HepG2 (cell line): ENCODE measurements around the gene FBXW5. TPM values are rescaled to one million over a fixed set of nuclear protein-coding genes. Genes with fewer than 3 reads are reported as not detected.

Experiments used
- AGO2 ChIP-seq: fragments of 200-400 bp; formaldehyde crosslinking; optimal IDR thresholded peaks from 2 replicates; pipeline ENCODE3; 2017; ENCODE audit warnings: mild to moderate bottlenecking, low read depth, low read length, moderate library complexity
- BHLHE40 ChIP-seq: IDR thresholded peaks from 2 replicates; pipeline ENCODE4 v1.6.1; 2011; ENCODE audit warnings: low read length, improper control_type of control experiment
- CC2D1A ChIP-seq: sonication (generic); formaldehyde crosslinking; IDR thresholded peaks from 2 replicates; pipeline ENCODE4 v1.8.1; 2023; ENCODE audit warnings: mild to moderate bottlenecking, missing genetic modification reagents
- CREBL2 ChIP-seq: sonication (generic); formaldehyde crosslinking; IDR thresholded peaks from 2 replicates; pipeline ENCODE4 v1.8.1; 2023; ENCODE audit warnings: missing genetic modification reagents, mild to moderate bottlenecking, borderline replicate concordance
- CTCF ChIP-seq: sonication (generic); formaldehyde crosslinking; IDR thresholded peaks from 2 replicates; pipeline ENCODE4 v1.5.0; 2020; ENCODE audit warnings: mild to moderate bottlenecking, missing genetic modification reagents, moderate library complexity
- FOXA3 ChIP-seq: IDR thresholded peaks from 2 replicates; pipeline ENCODE4 v1.6.1; 2016; ENCODE audit warnings: missing genetic modification reagents, missing compliant biosample characterization
- GLI4 ChIP-seq: sonication (generic); formaldehyde crosslinking; IDR thresholded peaks from 2 replicates; pipeline ENCODE4 v1.5.1; 2020; ENCODE audit warnings: missing genetic modification reagents, mild to moderate bottlenecking, moderate library complexity, borderline replicate concordance
- GPBP1L1 ChIP-seq: sonication (generic); formaldehyde crosslinking; IDR thresholded peaks from 2 replicates; pipeline ENCODE4 v1.5.0; 2020; ENCODE audit warnings: mild to moderate bottlenecking, missing genetic modification reagents
- HMG20A ChIP-seq: IDR thresholded peaks from 2 replicates; pipeline ENCODE4 v1.6.1; 2016; ENCODE audit warnings: borderline replicate concordance
- JUN ChIP-seq: sonication (generic); formaldehyde crosslinking; IDR thresholded peaks from 2 replicates; pipeline ENCODE4 v1.4.0; 2020; ENCODE audit warnings: mild to moderate bottlenecking, missing genetic modification reagents
- MAFK ChIP-seq, 2 experiments: IDR thresholded peaks in 1 of 2; conservative IDR thresholded peaks in 1 of 2; 2 replicates each; pipeline ENCODE4 v1.6.1; 2011; ENCODE audit warnings: improper control_type of control experiment in 2 of 2, low read length in 2 of 2
- MEIS1 ChIP-seq: sonication (generic); formaldehyde crosslinking; IDR thresholded peaks from 2 replicates; pipeline ENCODE4 v1.9.0; 2021; ENCODE audit warnings: mild to moderate bottlenecking, missing genetic modification reagents, moderate library complexity, borderline replicate concordance
- MXD4 ChIP-seq: IDR thresholded peaks from 2 replicates; pipeline ENCODE4 v1.6.1; 2016; ENCODE audit warnings: mild to moderate bottlenecking, missing biosample characterization, missing genetic modification reagents
- NCOR1 ChIP-seq: fragments of 200-600 bp; sonication (generic); IDR thresholded peaks from 2 replicates; pipeline ENCODE4 v1.7.0; 2017; ENCODE audit warnings: antibody characterized with exemption, low read length, borderline replicate concordance
- ZBTB38 ChIP-seq: sonication (generic); formaldehyde crosslinking; IDR thresholded peaks from 2 replicates; pipeline ENCODE4 v1.5.1; 2020; ENCODE audit warnings: mild to moderate bottlenecking, missing genetic modification reagents
- ZNF468 ChIP-seq: sonication (generic); formaldehyde crosslinking; IDR thresholded peaks from 2 replicates; pipeline ENCODE4 v1.8.0; 2022; ENCODE audit warnings: mild to moderate bottlenecking, moderate library complexity, missing genetic modification reagents
- ZNF687 ChIP-seq: sonication (generic); formaldehyde crosslinking; IDR thresholded peaks from 2 replicates; pipeline ENCODE4 v1.5.1; 2020; ENCODE audit warnings: mild to moderate bottlenecking, missing genetic modification reagents, moderate library complexity
- ZNF704 ChIP-seq: sonication (generic); formaldehyde crosslinking; IDR thresholded peaks from 2 replicates; pipeline ENCODE4 v1.8.1; 2023; ENCODE audit warnings: mild to moderate bottlenecking, inconsistent platforms, moderate library complexity, missing genetic modification reagents, borderline replicate concordance
- ZNF768 ChIP-seq: sonication (generic); formaldehyde crosslinking; IDR thresholded peaks from 2 replicates; pipeline ENCODE4 v1.4.0; 2020; ENCODE audit warnings: missing genetic modification reagents
- polyA plus RNA-seq, 8 experiments: library from polyadenylated mRNA; depleted of rRNA in 3 of 8; stranded (reverse) in 7 of 8; unstranded in 1 of 8; fragments of >200 nt; fragmentation: Illumina TruSeq in 4 of 8; extraction: Trizol in 4 of 8; gene quantifications; 2 replicates each; pipeline versions ENCODE4 v1.2.1 to v1.2.3, GENCODE V29; 2011 to 2016; ENCODE audit warnings: low read depth in 4 of 8, missing spikeins in 1 of 8, mixed read lengths in 1 of 8; ENCODE audit not compliant: insufficient read depth in 1 of 8
- total RNA-seq, 5 experiments: library from RNA; depleted of rRNA; stranded (reverse); fragments of >200 nt; fragmentation: Illumina TruSeq; extraction: Trizol; gene quantifications; 2 replicates each; pipeline ENCODE4 v1.2.3, GENCODE V29; 2016; ENCODE audit warnings: low read depth in 1 of 5

The FBXW5 gene
- total and polyA plus RNA-seq, 2 of the 13 experiments (the other 11 are each of a cell fraction or from before 2014, with no cell fraction given): 52.0 to 60.4 TPM

GRCh38 chr9:136925414-136926153 lies 19.0 kb downstream of the FBXW5 start (continued):
- peak; percentile 34; the same call in 1 of the 2 replicates for TF ChIP-seq CTCF (CRISPR knock-in tag)
- no peak for TF ChIP-seq ZNF704 (CRISPR knock-in tag)
- no peak for TF ChIP-seq FOXA3
- TF ChIP-seq JUN: no peak
- TF ChIP-seq MEIS1 (CRISPR knock-in tag): no peak
- no peak for TF ChIP-seq MAFK (conservative IDR thresholded peaks at IDR 0.05 in 1 of 2, IDR thresholded peaks at IDR 0.05 in 1 of 2; ENCODE audit: low read length in 2 of 2)
- TF ChIP-seq HMG20A (CRISPR knock-in tag): no peak
- TF ChIP-seq AGO2: peak; percentile 22
- no peak for TF ChIP-seq GLI4 (CRISPR knock-in tag)
- TF ChIP-seq GPBP1L1 (CRISPR knock-in tag): no peak
- TF ChIP-seq MXD4 (CRISPR knock-in tag): no peak
- 0 out of 2 replicates have a peak, but pooled peaks have one; percentile 11 for TF ChIP-seq ZNF687 (CRISPR knock-in tag)
- no peak for TF ChIP-seq ZNF468 (CRISPR knock-in tag)
- peak; percentile 22; the same call in 1 of the 2 replicates for TF ChIP-seq ZNF768 (CRISPR knock-in tag)
- TF ChIP-seq CC2D1A: no peak
- TF ChIP-seq CREBL2: no peak
- peak; percentile 29; the same call in 1 of the 2 replicates for TF ChIP-seq ZBTB38
- TF ChIP-seq NCOR1: no peak
- no peak for TF ChIP-seq BHLHE40
